Stimulated activated CD8-positive, alpha-beta memory T cell treated with anti-CD3 and anti-CD28 coated beads, Interleukin-7, amount 100 ng/mL, for 48 hours (primary cell): ENCODE data around the gene MORC2.

ENCODE experiments used
- DNase-seq, 2 donors: peaks; one replicate each; pipeline ENCODE4 v3.0.0-alpha.2; 2020; ENCODE audit warnings: low read depth in 1 of 2; ENCODE audit errors: extremely low read depth in 1 of 2

MORC2 gene

DNA sequence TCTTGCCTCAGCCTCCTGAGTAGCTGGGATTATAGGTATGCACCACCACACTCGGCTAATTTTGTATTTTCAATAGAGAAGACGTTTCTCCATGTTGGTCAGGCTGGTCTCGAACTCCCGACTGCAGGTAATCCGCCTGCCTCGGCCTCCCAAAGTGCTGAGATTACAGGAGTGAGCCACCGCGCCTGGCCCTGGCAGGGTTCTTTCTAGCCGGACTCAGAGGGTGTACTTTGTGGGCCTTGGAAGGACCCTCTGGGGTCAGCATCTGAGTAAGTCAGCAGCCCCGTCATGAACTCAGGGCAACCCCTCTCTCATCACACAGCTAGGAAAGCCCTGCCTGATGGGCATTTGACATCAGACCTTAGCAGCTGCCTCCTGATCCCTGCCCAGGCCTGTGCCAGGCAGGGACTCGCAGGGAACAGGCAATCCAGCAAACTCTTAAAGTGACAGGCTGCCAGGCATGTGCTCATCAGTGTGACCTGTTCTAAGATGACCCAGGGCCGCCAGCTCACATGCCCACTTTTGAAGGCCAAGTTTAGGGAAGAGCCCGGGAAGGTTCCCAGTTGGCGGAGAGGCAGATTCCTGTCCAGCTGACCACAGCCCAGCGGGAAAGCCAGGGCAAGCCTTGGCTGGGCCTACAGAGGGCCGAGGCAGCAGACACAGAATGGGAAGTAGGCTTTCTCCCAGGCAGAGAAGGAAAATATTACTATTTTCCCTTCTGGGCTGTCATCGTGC, 92.9 kb downstream of the MORC2 start:
- DNase-seq: no peak
